Measurements from ENCODE around the gene CNTNAP2. TPM values are rescaled to one million over a fixed set of nuclear protein-coding genes. Genes with fewer than 3 reads are reported as not detected.
A peak's percentile ranks its signal among the peaks of the same experiment; 100 is the strongest.

Gene CNTNAP2
- total RNA-seq, 2 donors from 2014 or later = 171 to 228 TPM

- Histone ChIP-seq H3K4me1 (ENCODE audit: control insufficient read depth, insufficient read depth, low read length) (no peaks in the 10 kb centered on the region), H3K36me3 (ENCODE audit: control insufficient read depth, insufficient read depth, low read length) (no peaks in the 10 kb centered on the region), H3K9ac (ENCODE audit: extremely low read depth, low read length, poor library complexity, severe bottlenecking) (no peak overlapping the region), H3K4me3 (ENCODE audit: low read length) (no peak overlapping the region), H3K9me3 (ENCODE audit: control insufficient read depth, low read length) (no peaks in the 10 kb centered on the region), H3K27ac (ENCODE audit: low read depth, low read length) (no peak overlapping the region), H3K27me3 (ENCODE audit: control insufficient read depth, insufficient read depth, low read length, poor library complexity, severe bottlenecking) (peaks cover 28% of the 10 kb centered on the region)
- DNase-seq = no peak
- WGBS, 2 experiments (ENCODE audit: insufficient coverage in 1 of 2, insufficient read length in 1 of 2) = 77% methylated on average over 1 of the region's 1 CpG; no CpG with 5 or more reads in 1 of the 2 experiments
- Mint-ChIP-seq H3K36me3 (ENCODE audit: low read depth) (no peaks in the 10 kb centered on the region), H3K27ac (no peak overlapping the region), H3K9me3 (no peaks in the 10 kb centered on the region), H3K27me3 (ENCODE audit: insufficient read depth) (peaks cover 37% of the 10 kb centered on the region), H3K4me3 (no peak overlapping the region), H3K4me1 (peaks cover 7% of the 10 kb centered on the region)
- TF ChIP-seq CTCF (conservative IDR thresholded peaks at IDR 0.05) = no peak
Measured at GRCh38 chr7:146112755-146113154, 3.8 kb upstream of the CNTNAP2 start.

- Mint-ChIP-seq H3K4me3 (peak overlapping the region; percentile 76), H3K36me3 (ENCODE audit: low read depth) (no peaks in the 10 kb centered on the region), H3K4me1 (peaks cover 7% of the 10 kb centered on the region), H3K9me3 (no peaks in the 10 kb centered on the region), H3K27me3 (ENCODE audit: insufficient read depth) (peaks cover 47% of the 10 kb centered on the region), H3K27ac (no peak overlapping the region)
- no peak for DNase-seq
- 8 to 12% methylated on average over 2 to 15 of the region's 15 CpGs for WGBS, 2 experiments (ENCODE audit: insufficient coverage in 1 of 2, insufficient read length in 1 of 2)
- Histone ChIP-seq H3K9me3 (ENCODE audit: control insufficient read depth, low read length) (no peaks in the 10 kb centered on the region), H3K36me3 (ENCODE audit: control insufficient read depth, insufficient read depth, low read length) (no peaks in the 10 kb centered on the region), H3K9ac (ENCODE audit: extremely low read depth, low read length, poor library complexity, severe bottlenecking) (no peak overlapping the region), H3K27me3 (ENCODE audit: control insufficient read depth, insufficient read depth, low read length, poor library complexity, severe bottlenecking) (peaks cover 45% of the 10 kb centered on the region), H3K4me3 (ENCODE audit: low read length) (peak overlapping the region; percentile 91), H3K27ac (ENCODE audit: low read depth, low read length) (no peak overlapping the region), H3K4me1 (ENCODE audit: control insufficient read depth, insufficient read depth, low read length) (no peaks in the 10 kb centered on the region)
- no peak for TF ChIP-seq CTCF (conservative IDR thresholded peaks at IDR 0.05)
Measured at GRCh38 chr7:146115548-146115850, 1.1 kb upstream of the CNTNAP2 start.

GRCh38 chr7:146115851-146116520, 615 bp upstream of the CNTNAP2 start:
- no peak overlapping the region for H3K27ac ChIP-seq (ENCODE audit: low read depth, low read length)
- peaks cover 45% of the 10 kb centered on the region for H3K27me3 Mint-ChIP-seq (ENCODE audit: insufficient read depth)

More at GRCh38 chr7:146115851-146116520, 615 bp upstream of the CNTNAP2 start:
- peaks cover 7% of the 10 kb centered on the region for H3K4me1 Mint-ChIP-seq
- DNase-seq = peak; percentile 98
- Histone ChIP-seq H3K4me1 (ENCODE audit: control insufficient read depth, insufficient read depth, low read length) (no peaks in the 10 kb centered on the region), H3K9me3 (ENCODE audit: control insufficient read depth, low read length) (no peaks in the 10 kb centered on the region), H3K36me3 (ENCODE audit: control insufficient read depth, insufficient read depth, low read length) (no peaks in the 10 kb centered on the region), H3K9ac (ENCODE audit: extremely low read depth, low read length, poor library complexity, severe bottlenecking) (no peak overlapping the region), H3K27me3 (ENCODE audit: control insufficient read depth, insufficient read depth, low read length, poor library complexity, severe bottlenecking) (peaks cover 45% of the 10 kb centered on the region), H3K4me3 (ENCODE audit: low read length) (peak overlapping the region; percentile 91)
- whole genome bisulfite sequencing, 2 experiments (ENCODE audit: insufficient coverage in 1 of 2, insufficient read length in 1 of 2) = 0% methylated on average over 12 to 62 of the region's 62 CpGs
- no peak overlapping the region for H3K27ac Mint-ChIP-seq
- peak; percentile 53 for TF ChIP-seq CTCF (conservative IDR thresholded peaks at IDR 0.05)
- H3K4me3 Mint-ChIP-seq = peak overlapping the region; percentile 76
- H3K9me3 Mint-ChIP-seq = no peaks in the 10 kb centered on the region
- no peaks in the 10 kb centered on the region for H3K36me3 Mint-ChIP-seq (ENCODE audit: low read depth)
